ES-I3 (cell line): ENCODE data around the gene ABTB1.
"Not testable (repeated sequence)": the region's sequence is repeated elsewhere in the genome, so short reads cannot be mapped to it uniquely, and the experiment has no call there.

Source experiments
- H3K36me3 ChIP-seq: 2 replicates; pipeline ENCODE4 v1.6.1; 2013; ENCODE audit warnings: mild to moderate bottlenecking, low read length, control low read depth, moderate library complexity; ENCODE audit not compliant: insufficient read depth
- H3K4me1 ChIP-seq: 2 replicates; pipeline ENCODE4 v1.6.1; 2013; ENCODE audit warnings: mild to moderate bottlenecking, control low read depth, low read length; ENCODE audit not compliant: insufficient read depth
- H3K9ac ChIP-seq: 2 replicates; pipeline ENCODE4 v1.6.1; 2013; ENCODE audit warnings: low read depth, mild to moderate bottlenecking, low read length, moderate library complexity
- H3K9me3 ChIP-seq: 2 replicates; pipeline ENCODE4 v1.6.1; 2013; ENCODE audit warnings: mild to moderate bottlenecking, low read length, moderate library complexity; ENCODE audit not compliant: control insufficient read depth, insufficient read depth

Gene ABTB1

GRCh38 chr3:127639173-127640041 is 33.3 kb upstream of the ABTB1 start:
- peaks cover 3% of the 10 kb centered on the region; the same call in 1 of the 2 replicates for H3K4me1 ChIP-seq
- H3K9ac ChIP-seq: no peak overlapping the region
- H3K9me3 ChIP-seq: no peaks in the 10 kb centered on the region
- no peaks in the 10 kb centered on the region for H3K36me3 ChIP-seq

- Histone ChIP-seq H3K36me3 (no peaks in the 10 kb centered on the region), H3K9me3 (no peaks in the 10 kb centered on the region), H3K9ac (no peak overlapping the region), H3K4me1 (peaks cover 3% of the 10 kb centered on the region; the same call in 1 of the 2 replicates)
Observed at GRCh38 chr3:127640042-127640355, 32.8 kb upstream of the ABTB1 start.

- H3K9me3 ChIP-seq: no peaks in the 10 kb centered on the region
- H3K4me1 ChIP-seq: peaks cover 2% of the 10 kb centered on the region; the same call in 1 of the 2 replicates
- no peaks in the 10 kb centered on the region for H3K36me3 ChIP-seq
- H3K9ac ChIP-seq: no peak overlapping the region
Observed at GRCh38 chr3:127644641-127645370, 27.9 kb upstream of the ABTB1 start.

- no peaks in the 10 kb centered on the region; the same call in 1 of the 2 replicates for H3K4me1 ChIP-seq
- H3K9me3 ChIP-seq: no peaks in the 10 kb centered on the region
- no peak overlapping the region for H3K9ac ChIP-seq
- H3K36me3 ChIP-seq: no peaks in the 10 kb centered on the region
Observed at GRCh38 chr3:127645371-127646015, 27.3 kb upstream of the ABTB1 start.

- H3K4me1 ChIP-seq: no peaks in the 10 kb centered on the region; the same call in 1 of the 2 replicates
- no peak overlapping the region for H3K9ac ChIP-seq
- no peaks in the 10 kb centered on the region for H3K9me3 ChIP-seq
- no peaks in the 10 kb centered on the region for H3K36me3 ChIP-seq
Observed at GRCh38 chr3:127646501-127647046, 26.2 kb upstream of the ABTB1 start.

GRCh38 chr3:127647166-127647844 is 25.4 kb upstream of the ABTB1 start:
- Histone ChIP-seq H3K9ac (no peak overlapping the region), H3K9me3 (no peaks in the 10 kb centered on the region), H3K36me3 (no peaks in the 10 kb centered on the region), H3K4me1 (no peaks in the 10 kb centered on the region; the same call in 1 of the 2 replicates)

- Histone ChIP-seq H3K4me1 (no peaks in the 10 kb centered on the region; the same call in 1 of the 2 replicates), H3K9me3 (no peaks in the 10 kb centered on the region), H3K9ac (no peak overlapping the region), H3K36me3 (no peaks in the 10 kb centered on the region)
Observed at GRCh38 chr3:127647845-127648204, 24.9 kb upstream of the ABTB1 start.

GRCh38 chr3:127650236-127650635 is 22.5 kb upstream of the ABTB1 start:
- Histone ChIP-seq H3K9ac (no peak overlapping the region), H3K9me3 (no peaks in the 10 kb centered on the region), H3K4me1 (no peaks in the 10 kb centered on the region), H3K36me3 (no peaks in the 10 kb centered on the region)

- Histone ChIP-seq H3K4me1 (peaks cover 9% of the 10 kb centered on the region; the same call in 1 of the 2 replicates), H3K36me3 (no peaks in the 10 kb centered on the region), H3K9me3 (no peaks in the 10 kb centered on the region), H3K9ac (no peak overlapping the region)
Observed at GRCh38 chr3:127651516-127652172, 21.1 kb upstream of the ABTB1 start.

- Histone ChIP-seq H3K36me3 (no peaks in the 10 kb centered on the region), H3K9ac (no peak overlapping the region), H3K9me3 (no peaks in the 10 kb centered on the region)
Observed at GRCh38 chr3:127652246-127652995, 20.3 kb upstream of the ABTB1 start.

GRCh38 chr3:127654374-127654773 is 18.4 kb upstream of the ABTB1 start:
- no peaks in the 10 kb centered on the region for H3K9me3 ChIP-seq
- H3K9ac ChIP-seq: no peak overlapping the region
- H3K36me3 ChIP-seq: no peaks in the 10 kb centered on the region
- peaks cover 9% of the 10 kb centered on the region; the same call in 1 of the 2 replicates for H3K4me1 ChIP-seq

More at GRCh38 chr3:127652246-127652995, 20.3 kb upstream of the ABTB1 start:
- peaks cover 9% of the 10 kb centered on the region; the same call in 1 of the 2 replicates for H3K4me1 ChIP-seq

GRCh38 chr3:127654993-127655392 is 17.8 kb upstream of the ABTB1 start:
- not testable (repeated sequence) for H3K36me3 ChIP-seq, H3K9ac ChIP-seq, H3K9me3 ChIP-seq, H3K4me1 ChIP-seq

GRCh38 chr3:127655641-127656040 is 17.1 kb upstream of the ABTB1 start:
- Histone ChIP-seq H3K36me3 (no peaks in the 10 kb centered on the region), H3K4me1 (peaks cover 9% of the 10 kb centered on the region; the same call in 1 of the 2 replicates), H3K9me3 (no peaks in the 10 kb centered on the region), H3K9ac (no peak overlapping the region)
